ENCODE data around the gene CYP24A1.

DNA sequence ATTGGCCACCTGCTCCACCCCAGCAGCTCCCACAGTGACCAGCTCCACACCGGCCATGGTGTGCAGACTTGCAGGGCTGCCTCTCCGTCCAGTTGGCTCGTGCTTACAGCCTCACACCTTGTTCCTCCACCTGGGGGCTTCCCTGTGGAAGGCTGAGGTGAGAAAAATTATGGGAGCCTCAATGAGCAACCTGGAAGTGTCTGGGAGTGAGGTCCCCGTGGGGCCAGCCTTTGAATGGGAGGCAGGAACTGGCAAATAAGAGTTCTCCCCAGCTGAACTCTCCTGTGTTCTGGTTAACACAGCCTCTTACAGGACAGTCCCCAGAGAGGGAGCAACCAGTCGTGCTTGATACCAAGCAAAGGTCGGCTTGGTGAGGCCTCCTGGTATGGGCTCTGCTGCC lies 30.3 kb upstream of the CYP24A1 start:
- no peak for TF ChIP-seq POLR2A (IDR thresholded peaks at IDR 0.05)
- TF ChIP-seq, protein P1, sequence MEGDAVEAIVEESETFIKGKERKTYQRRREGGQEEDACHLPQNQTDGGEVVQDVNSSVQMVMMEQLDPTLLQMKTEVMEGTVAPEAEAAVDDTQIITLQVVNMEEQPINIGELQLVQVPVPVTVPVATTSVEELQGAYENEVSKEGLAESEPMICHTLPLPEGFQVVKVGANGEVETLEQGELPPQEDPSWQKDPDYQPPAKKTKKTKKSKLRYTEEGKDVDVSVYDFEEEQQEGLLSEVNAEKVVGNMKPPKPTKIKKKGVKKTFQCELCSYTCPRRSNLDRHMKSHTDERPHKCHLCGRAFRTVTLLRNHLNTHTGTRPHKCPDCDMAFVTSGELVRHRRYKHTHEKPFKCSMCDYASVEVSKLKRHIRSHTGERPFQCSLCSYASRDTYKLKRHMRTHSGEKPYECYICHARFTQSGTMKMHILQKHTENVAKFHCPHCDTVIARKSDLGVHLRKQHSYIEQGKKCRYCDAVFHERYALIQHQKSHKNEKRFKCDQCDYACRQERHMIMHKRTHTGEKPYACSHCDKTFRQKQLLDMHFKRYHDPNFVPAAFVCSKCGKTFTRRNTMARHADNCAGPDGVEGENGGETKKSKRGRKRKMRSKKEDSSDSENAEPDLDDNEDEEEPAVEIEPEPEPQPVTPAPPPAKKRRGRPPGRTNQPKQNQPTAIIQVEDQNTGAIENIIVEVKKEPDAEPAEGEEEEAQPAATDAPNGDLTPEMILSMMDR (IDR thresholded peaks at IDR 0.05): no peak

Measured in gastroesophageal sphincter (tissue), 3 donors.